ENCODE data around the gene YAP1.

Gene YAP1

DNA sequence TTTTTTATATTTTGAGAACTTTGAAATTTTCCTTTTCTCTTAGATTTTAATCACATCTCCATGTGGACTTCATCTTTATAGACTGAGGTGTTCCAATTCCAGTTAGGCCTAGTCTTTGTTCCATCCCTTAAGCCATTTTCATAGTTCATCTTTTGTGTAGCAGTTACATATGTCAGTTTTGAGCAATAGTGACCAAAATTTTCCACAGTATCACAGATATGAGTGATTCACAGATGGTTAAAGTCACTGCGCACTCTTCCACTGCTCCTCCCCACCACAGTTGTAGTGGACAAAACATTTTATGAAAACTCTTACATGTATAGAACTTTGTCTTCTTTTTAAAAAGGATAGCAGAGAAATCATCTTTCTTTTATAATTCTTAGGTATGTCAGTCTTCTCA lies 42.8 kb downstream of the YAP1 start:
- TF ChIP-seq, protein P1, sequence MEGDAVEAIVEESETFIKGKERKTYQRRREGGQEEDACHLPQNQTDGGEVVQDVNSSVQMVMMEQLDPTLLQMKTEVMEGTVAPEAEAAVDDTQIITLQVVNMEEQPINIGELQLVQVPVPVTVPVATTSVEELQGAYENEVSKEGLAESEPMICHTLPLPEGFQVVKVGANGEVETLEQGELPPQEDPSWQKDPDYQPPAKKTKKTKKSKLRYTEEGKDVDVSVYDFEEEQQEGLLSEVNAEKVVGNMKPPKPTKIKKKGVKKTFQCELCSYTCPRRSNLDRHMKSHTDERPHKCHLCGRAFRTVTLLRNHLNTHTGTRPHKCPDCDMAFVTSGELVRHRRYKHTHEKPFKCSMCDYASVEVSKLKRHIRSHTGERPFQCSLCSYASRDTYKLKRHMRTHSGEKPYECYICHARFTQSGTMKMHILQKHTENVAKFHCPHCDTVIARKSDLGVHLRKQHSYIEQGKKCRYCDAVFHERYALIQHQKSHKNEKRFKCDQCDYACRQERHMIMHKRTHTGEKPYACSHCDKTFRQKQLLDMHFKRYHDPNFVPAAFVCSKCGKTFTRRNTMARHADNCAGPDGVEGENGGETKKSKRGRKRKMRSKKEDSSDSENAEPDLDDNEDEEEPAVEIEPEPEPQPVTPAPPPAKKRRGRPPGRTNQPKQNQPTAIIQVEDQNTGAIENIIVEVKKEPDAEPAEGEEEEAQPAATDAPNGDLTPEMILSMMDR (IDR thresholded peaks at IDR 0.05; ENCODE audit: low read depth, low read length, missing control alignments): no peak
- H3K4me3 ChIP-seq (ENCODE audit: low read depth, low read length): no peak overlapping the region
- DNase-seq (ENCODE audit: low read depth): no peak

DNA sequence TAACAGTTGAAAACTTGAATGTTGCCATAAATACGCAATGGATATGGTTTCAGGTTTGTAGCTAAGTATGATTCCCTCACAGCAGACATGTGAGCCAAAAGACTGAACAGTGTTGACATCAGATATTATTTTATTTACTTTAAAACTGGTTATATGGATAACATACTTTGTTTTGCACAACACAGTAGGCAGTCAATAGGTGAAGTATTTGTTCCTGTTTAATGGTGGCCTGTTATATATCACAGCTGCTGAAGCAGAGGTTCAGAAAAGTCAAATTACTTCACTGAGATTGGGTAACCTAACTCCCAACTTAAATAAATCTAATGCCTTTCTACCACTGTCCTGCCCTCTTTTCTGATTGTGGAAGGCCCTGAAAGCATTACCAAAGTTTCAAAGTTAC lies 44.6 kb downstream of the YAP1 start:
- TF ChIP-seq, protein P1 (IDR thresholded peaks at IDR 0.05; ENCODE audit: low read depth, low read length, missing control alignments): no peak
- no peak for DNase-seq (ENCODE audit: low read depth)
- H3K4me3 ChIP-seq (ENCODE audit: low read depth, low read length): no peak overlapping the region

DNA sequence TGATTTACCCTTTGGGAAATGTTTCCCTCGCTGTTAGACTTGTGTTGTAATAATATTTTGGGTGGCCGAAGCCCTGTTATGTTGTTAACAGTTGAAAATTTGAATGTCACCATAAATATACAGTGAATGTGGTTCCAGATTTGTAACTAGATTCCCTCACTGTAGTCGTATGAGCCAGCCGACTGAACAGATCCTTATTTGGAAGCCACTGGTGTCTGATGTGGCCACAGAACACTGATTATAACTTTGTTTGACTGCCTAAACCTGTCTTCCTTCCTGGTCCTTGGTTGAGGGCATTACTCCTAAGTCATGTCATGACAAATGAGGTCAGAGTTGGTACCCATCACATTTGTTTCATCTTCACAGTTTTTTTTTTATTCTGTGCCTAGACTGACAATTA lies 45.4 kb downstream of the YAP1 start:
- DNase-seq (ENCODE audit: low read depth): no peak
- TF ChIP-seq, protein P1 (IDR thresholded peaks at IDR 0.05; ENCODE audit: low read depth, low read length, missing control alignments): no peak
- no peak overlapping the region for H3K4me3 ChIP-seq (ENCODE audit: low read depth, low read length)

DNA sequence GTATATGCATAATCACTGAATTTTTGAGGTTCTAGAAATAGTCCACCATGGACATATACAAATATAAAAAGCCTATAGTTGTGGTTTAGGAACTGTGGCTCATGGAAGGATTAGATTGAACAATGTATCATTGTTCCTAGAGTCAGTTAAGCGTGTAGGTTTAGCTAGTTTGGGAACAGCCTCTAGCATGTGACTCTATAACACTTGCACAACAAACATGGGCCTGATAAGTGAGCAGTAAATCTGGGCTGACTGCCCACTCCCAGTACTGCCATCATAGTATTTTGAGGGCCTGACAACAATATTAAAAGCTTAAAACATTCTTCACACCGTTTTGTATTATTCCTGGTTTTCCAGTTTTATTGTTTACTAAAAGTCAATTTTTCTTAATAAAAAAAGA lies 47.0 kb downstream of the YAP1 start:
- no peak for DNase-seq (ENCODE audit: low read depth)
- no peak overlapping the region for H3K4me3 ChIP-seq (ENCODE audit: low read depth, low read length)
- TF ChIP-seq, protein P1 (IDR thresholded peaks at IDR 0.05; ENCODE audit: low read depth, low read length, missing control alignments): no peak

DNA sequence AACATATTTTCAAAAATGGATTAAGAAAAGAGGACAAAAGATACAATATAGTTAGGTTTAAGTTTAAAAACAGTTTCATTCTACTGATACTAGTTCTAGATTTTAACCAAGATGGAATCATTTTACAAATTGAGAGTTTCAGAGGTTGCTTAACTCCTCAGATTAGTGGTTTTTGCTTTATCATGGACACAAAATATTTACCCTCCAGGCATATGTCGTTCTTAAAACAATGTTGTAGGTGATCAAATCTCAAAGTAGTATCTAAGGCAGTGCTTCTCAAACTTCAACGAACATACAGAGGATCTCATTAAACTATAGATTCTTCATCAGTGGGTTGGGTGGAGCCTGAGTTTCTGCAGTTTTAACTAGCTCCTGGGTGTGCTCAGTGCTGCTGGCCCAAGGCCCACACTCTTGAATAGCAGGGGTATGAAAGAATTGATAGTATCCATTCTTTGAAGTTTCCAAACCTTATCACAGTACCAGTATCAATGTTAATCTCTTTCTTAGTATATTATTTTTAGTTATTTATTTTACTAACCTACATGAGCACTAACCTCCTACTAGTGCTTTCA lies 48.0 kb downstream of the YAP1 start:
- DNase-seq (ENCODE audit: low read depth): no peak
- TF ChIP-seq, protein P1 (IDR thresholded peaks at IDR 0.05; ENCODE audit: low read depth, low read length, missing control alignments): no peak
- no peak overlapping the region for H3K4me3 ChIP-seq (ENCODE audit: low read depth, low read length)

DNA sequence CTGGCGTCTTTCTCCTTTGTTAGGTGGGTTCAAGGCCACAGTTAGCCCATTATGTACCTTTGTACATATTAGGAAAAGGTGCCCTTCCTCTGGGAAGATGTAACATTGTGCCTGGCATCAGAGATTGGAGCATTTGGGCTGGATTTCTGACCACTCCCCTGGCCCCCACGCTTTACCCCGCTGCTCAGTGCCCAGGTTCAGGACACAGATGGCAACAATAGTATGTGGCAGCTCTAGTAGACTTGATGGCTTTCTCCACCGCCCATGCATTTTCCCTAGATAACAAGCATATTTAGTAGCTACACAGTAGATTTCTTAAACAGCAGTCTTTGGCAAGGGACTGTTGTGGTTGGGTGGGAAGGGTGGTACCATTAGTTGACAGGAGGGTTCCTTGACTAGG lies 53.1 kb downstream of the YAP1 start:
- H3K4me3 ChIP-seq (ENCODE audit: low read depth, low read length): no peak overlapping the region
- TF ChIP-seq, protein P1 (IDR thresholded peaks at IDR 0.05; ENCODE audit: low read depth, low read length, missing control alignments): no peak
- DNase-seq (ENCODE audit: low read depth): no peak
